ENCODE measurements around the gene COA7. TPM values are rescaled to one million over a fixed set of nuclear protein-coding genes. Genes with fewer than 3 reads are reported as not detected.

The COA7 gene
- total and polyA plus RNA-seq, 2 of the 8 experiments (the other 6 are each of a cell fraction or from before 2014, with no cell fraction given) = 23.2 to 61.8 TPM

GRCh38 chr1:52659356-52659755 is 38.8 kb downstream of the COA7 start (continued):
- TF ChIP-seq FOSL1 (IDR thresholded peaks at IDR 0.05; ENCODE audit: insufficient read depth, low read depth, low read length) (no peak), POU5F1 (IDR thresholded peaks at IDR 0.05; ENCODE audit: low read depth, low read length) (no peak), ASH2L (IDR thresholded peaks at IDR 0.05; ENCODE audit: low read length) (no peak), CBX5 (IDR thresholded peaks at IDR 0.05; ENCODE audit: low read depth, low read length) (no peak), KDM4A (IDR thresholded peaks at IDR 0.05; ENCODE audit: low read depth, low read length, severe bottlenecking) (no peak)
- TF ChIP-seq, protein P1, sequence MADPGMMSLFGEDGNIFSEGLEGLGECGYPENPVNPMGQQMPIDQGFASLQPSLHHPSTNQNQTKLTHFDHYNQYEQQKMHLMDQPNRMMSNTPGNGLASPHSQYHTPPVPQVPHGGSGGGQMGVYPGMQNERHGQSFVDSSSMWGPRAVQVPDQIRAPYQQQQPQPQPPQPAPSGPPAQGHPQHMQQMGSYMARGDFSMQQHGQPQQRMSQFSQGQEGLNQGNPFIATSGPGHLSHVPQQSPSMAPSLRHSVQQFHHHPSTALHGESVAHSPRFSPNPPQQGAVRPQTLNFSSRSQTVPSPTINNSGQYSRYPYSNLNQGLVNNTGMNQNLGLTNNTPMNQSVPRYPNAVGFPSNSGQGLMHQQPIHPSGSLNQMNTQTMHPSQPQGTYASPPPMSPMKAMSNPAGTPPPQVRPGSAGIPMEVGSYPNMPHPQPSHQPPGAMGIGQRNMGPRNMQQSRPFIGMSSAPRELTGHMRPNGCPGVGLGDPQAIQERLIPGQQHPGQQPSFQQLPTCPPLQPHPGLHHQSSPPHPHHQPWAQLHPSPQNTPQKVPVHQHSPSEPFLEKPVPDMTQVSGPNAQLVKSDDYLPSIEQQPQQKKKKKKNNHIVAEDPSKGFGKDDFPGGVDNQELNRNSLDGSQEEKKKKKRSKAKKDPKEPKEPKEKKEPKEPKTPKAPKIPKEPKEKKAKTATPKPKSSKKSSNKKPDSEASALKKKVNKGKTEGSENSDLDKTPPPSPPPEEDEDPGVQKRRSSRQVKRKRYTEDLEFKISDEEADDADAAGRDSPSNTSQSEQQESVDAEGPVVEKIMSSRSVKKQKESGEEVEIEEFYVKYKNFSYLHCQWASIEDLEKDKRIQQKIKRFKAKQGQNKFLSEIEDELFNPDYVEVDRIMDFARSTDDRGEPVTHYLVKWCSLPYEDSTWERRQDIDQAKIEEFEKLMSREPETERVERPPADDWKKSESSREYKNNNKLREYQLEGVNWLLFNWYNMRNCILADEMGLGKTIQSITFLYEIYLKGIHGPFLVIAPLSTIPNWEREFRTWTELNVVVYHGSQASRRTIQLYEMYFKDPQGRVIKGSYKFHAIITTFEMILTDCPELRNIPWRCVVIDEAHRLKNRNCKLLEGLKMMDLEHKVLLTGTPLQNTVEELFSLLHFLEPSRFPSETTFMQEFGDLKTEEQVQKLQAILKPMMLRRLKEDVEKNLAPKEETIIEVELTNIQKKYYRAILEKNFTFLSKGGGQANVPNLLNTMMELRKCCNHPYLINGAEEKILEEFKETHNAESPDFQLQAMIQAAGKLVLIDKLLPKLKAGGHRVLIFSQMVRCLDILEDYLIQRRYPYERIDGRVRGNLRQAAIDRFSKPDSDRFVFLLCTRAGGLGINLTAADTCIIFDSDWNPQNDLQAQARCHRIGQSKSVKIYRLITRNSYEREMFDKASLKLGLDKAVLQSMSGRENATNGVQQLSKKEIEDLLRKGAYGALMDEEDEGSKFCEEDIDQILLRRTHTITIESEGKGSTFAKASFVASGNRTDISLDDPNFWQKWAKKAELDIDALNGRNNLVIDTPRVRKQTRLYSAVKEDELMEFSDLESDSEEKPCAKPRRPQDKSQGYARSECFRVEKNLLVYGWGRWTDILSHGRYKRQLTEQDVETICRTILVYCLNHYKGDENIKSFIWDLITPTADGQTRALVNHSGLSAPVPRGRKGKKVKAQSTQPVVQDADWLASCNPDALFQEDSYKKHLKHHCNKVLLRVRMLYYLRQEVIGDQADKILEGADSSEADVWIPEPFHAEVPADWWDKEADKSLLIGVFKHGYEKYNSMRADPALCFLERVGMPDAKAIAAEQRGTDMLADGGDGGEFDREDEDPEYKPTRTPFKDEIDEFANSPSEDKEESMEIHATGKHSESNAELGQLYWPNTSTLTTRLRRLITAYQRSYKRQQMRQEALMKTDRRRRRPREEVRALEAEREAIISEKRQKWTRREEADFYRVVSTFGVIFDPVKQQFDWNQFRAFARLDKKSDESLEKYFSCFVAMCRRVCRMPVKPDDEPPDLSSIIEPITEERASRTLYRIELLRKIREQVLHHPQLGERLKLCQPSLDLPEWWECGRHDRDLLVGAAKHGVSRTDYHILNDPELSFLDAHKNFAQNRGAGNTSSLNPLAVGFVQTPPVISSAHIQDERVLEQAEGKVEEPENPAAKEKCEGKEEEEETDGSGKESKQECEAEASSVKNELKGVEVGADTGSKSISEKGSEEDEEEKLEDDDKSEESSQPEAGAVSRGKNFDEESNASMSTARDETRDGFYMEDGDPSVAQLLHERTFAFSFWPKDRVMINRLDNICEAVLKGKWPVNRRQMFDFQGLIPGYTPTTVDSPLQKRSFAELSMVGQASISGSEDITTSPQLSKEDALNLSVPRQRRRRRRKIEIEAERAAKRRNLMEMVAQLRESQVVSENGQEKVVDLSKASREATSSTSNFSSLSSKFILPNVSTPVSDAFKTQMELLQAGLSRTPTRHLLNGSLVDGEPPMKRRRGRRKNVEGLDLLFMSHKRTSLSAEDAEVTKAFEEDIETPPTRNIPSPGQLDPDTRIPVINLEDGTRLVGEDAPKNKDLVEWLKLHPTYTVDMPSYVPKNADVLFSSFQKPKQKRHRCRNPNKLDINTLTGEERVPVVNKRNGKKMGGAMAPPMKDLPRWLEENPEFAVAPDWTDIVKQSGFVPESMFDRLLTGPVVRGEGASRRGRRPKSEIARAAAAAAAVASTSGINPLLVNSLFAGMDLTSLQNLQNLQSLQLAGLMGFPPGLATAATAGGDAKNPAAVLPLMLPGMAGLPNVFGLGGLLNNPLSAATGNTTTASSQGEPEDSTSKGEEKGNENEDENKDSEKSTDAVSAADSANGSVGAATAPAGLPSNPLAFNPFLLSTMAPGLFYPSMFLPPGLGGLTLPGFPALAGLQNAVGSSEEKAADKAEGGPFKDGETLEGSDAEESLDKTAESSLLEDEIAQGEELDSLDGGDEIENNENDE (IDR thresholded peaks at IDR 0.05; ENCODE audit: insufficient replicate concordance, low read length) = no peak
